HG02763 (cell line): ENCODE data around the gene HECW1.
"Not testable (repeated sequence)": the region's sequence is repeated elsewhere in the genome, so short reads cannot be mapped to it uniquely, and the experiment has no call there.

Source experiments
- ATAC-seq: cut with Tn5 transposase; IDR thresholded peaks from one replicate; pipeline ENCODE4 v1.9.1; 2021; ENCODE audit warnings: mild to moderate bottlenecking, moderate library complexity; ENCODE audit not compliant: unreplicated experiment

HECW1 gene

DNA sequence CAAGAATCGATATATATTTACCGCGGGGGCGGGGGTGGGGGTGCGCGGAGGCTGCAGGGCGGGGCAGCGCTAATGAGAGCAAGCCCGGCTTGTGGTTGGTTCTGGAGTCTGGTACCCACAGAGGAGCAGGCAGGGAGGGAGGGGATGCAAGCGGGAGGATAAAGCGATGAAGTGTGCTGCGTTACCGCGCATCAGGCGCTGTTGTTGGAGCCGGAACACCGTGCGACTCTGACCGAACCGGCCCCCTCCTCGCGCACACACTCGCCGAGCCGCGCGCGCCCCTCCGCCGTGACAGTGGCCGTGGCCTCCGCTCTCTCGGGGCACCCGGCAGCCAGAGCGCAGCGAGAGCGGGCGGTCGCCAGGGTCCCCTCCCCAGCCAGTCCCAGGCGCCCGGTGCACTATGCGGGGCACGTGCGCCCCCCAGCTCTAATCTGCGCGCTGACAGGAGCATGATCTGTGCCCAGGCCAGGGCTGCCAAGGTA is at the start of gene HECW1:
HECW1 (plus strand) TSS at position 189 of the 482 bp plus-strand sequence. CDS start 131,259 bp downstream, outside the sequence.
- ATAC-seq = no peak

DNA sequence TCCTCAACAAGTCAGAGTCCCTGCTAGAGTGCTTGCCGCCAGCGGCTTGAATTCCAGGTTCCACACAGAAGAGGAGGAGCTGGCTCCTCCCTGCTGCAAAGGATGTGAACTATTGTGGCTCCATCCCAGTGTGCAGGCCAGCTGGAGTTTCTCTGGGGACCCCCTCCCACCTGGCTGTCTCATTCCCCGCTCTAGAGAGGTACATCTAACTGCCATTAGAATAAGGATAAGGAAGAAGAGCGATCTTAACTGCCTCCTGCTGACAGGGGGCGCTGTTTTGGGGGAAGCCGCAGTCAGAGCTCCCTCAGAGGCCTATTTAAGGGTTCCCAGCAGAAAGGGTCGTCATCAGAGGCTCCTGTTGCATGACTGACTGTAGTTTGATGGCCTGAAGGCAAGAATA is 40.8 kb upstream of the HECW1 start:
- no peak for ATAC-seq

DNA sequence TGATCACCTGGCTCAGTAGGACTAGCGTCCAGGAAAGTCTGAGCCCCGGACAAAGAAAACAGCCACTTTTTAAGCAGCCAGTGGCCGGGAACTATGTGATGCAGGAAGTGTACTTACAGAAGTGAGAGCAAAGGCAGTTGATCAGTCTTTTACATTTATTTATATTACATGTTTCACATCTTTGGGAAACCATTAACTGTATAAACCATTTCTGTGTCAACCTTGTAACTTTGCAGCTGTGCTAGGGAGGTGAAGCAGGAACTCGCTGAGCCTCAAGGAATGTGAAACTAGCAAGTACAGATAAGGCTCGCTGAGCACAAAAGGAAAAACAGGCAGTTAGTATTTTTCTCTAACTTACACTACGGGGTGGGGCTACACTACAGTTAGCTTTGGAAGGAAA is 39.9 kb upstream of the HECW1 start:
- ATAC-seq = peak; percentile 43

GRCh38 chr7:43073811-43074210 is 38.6 kb upstream of the HECW1 start:
- ATAC-seq = not testable (repeated sequence)

GRCh38 chr7:43076189-43076605 is 36.2 kb upstream of the HECW1 start:
- peak; percentile 52 for ATAC-seq

- no peak for ATAC-seq
Measured at GRCh38 chr7:43076606-43077005, 35.8 kb upstream of the HECW1 start.

DNA sequence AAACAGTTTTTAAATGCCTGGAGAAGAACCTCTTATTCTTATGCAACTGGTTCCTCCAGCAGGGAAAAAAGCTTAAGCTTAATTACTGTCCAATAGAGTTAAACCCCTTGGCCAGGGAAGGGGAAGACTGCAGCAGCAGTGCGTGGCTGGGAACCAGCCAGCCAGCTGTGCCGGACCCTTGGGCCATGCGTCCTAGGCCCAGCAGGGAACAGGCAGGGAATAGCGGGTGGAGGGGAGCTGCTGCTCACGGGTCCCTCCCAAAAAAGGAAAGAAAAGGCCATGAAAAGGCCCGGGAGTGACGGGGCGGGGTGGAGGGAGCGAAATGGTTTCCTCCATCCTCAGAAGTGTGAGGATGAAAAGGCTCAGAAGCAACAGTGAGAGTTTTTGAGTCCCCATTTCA is 35.2 kb upstream of the HECW1 start:
- no peak for ATAC-seq

DNA sequence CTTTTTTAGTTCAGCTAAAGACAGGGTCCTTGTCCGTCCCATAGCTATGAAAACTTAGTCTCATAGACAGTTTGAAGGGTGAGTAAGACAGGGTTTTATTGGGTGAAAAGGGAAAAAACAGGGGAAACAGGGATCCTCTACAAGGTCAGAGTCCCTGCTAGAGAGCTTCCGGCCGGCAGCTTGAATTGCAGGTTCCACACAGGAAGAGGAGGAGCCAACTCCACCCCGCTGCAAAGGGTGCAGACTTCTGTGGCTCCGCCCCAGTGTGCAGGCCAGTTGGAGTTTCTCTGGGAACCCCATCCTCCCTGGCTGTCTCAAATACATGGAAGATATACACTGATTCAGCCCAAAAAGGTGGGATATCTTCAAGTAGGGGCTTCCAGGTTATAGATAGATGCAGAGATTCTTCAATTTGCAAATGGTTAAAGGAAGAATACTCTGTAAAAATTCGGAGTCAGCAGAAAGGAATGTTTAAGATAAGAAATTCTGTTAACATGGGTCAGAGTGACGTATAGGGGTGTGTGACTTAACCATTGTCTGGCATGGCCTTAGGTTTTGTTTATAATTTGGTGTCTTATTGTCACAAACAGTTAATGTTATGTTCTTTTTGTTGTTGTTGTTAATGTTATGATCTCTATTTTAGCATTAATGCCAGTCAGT is 34.6 kb upstream of the HECW1 start:
- no peak for ATAC-seq

DNA sequence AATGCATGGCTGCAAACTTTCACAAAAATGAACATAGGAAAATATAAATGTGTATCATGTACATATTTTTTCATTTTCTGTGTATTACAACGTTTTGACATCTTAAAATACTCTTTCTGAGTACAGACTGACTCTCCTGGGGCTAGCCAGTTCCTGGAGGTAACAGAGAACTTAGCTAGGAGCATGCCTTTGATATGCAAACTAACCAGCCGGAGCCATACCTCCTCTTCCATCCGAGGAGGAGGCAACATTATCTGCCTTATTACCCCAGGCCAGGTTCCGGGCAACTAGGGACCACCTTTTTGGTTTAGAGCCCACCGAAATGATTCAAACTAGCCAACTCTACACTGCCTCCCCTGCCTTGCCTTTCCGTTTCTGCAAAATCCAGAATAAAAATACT is 33.7 kb upstream of the HECW1 start:
- ATAC-seq = no peak

DNA sequence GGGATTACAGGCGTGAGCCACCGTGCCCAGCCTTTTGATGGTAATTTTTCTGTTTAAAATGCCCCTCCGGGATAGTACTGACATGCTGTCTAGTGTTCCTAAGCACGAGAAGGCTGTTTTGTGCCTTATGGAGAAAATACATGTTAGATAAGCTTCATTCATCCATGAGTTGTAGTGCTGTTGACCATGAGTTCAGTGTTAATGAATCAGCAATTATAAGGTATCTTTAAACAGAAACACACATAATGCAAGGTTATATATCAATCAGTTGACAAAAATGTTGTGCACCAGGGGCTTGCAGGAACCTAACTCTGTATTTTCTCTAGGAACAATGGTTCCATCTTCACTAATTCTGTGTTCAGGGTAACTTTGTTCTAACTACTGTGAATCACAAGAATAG is 30.8 kb upstream of the HECW1 start:
- ATAC-seq = no peak

GRCh38 chr7:43083106-43083505 is 29.3 kb upstream of the HECW1 start:
- no peak for ATAC-seq

DNA sequence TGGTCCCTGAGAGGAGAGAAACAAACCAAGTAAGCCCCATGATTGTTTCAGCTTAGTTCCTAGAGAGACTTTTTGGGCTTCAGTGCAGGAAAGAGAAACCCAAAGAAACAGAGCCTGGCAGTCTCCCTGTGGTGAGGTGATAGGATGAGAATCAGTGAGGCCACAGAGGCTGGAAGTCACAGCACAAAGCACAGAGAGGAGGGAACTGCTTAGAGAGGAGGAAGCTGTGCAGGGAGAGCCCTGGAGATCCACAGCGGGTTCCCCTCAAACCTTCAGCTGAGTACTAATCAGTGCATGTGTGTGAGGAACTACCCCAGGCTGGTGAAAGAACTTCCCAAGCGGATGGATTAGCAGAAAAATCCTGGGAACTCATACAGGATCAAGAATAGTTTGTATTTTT is 27.4 kb upstream of the HECW1 start:
- no peak for ATAC-seq

DNA sequence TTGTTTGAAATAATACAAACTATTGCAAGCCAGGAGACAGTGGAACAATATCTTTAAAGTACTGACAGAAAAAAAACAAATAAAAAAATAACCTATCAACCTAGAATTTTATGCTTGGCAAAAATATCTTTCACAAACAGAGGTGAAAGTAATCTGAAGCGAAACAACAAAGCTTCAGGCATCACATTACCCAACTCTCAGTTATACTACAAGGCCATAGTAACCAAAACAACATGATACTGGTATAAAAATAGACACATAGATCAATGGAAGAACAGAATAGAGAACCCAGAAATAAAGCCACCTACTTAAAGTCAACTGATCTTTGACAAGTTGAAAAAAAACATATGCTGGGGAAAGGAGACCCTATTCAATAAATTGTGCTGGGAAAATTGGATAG is 26.5 kb upstream of the HECW1 start:
- ATAC-seq = no peak

DNA sequence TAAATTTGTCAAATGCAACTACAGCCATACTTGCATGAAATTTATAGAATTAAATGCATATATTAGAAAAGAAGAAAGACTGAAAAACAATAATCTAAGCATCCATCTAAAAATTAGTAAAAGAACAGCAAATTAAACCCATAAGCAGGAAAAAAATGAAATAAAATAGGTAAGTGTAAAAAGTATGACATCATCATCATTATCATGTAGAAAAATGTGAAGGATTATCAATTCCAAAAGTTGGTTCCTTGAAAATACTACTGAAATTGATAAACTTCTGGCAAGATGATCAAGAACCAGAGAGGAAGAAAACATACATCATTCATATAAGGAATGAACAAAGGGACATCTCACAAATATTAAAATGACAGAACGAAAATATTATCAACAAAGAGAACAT is 19.6 kb upstream of the HECW1 start:
- ATAC-seq = no peak

DNA sequence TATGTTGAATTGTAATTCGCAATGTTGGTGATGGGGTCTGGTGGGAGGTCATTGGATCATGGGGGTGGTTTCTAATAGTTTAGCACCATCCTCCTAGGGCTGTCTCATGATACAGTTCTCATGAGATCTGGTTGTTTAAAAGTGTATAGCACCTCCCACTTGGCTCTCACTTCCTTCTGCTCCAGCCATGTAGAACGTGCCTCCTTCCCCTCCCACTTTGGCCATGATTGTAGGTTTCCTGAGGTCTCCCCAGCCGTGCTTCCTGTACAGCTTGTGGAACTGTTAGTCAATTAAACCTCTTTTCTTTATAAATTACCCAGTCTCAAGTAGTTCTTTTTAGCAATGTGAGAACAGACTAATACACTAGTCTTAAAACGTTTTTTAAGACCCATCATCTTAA is 15.6 kb upstream of the HECW1 start:
- no peak for ATAC-seq

DNA sequence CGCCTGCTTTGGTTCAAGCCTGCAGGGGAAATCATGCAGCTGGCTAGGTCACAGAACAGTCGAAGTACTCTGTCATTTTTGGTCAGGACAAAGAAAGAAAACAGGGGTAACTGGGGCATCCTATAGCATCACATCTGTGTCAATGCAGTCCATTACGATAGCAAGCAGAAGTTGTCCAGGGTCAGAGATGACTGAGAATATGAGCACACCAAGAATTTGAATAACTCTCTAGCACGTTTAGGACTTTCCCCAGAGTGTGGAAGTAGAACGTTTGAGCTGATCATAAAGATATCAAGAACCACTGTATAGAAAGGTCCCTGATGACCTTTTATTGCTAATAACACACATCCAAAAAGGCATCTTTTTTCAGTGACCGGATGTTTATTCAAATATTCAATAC is 12.7 kb upstream of the HECW1 start:
- no peak for ATAC-seq

GRCh38 chr7:43104874-43105520 is 7.5 kb upstream of the HECW1 start:
- ATAC-seq = no peak

GRCh38 chr7:43105521-43106120 is 6.8 kb upstream of the HECW1 start:
- no peak for ATAC-seq

DNA sequence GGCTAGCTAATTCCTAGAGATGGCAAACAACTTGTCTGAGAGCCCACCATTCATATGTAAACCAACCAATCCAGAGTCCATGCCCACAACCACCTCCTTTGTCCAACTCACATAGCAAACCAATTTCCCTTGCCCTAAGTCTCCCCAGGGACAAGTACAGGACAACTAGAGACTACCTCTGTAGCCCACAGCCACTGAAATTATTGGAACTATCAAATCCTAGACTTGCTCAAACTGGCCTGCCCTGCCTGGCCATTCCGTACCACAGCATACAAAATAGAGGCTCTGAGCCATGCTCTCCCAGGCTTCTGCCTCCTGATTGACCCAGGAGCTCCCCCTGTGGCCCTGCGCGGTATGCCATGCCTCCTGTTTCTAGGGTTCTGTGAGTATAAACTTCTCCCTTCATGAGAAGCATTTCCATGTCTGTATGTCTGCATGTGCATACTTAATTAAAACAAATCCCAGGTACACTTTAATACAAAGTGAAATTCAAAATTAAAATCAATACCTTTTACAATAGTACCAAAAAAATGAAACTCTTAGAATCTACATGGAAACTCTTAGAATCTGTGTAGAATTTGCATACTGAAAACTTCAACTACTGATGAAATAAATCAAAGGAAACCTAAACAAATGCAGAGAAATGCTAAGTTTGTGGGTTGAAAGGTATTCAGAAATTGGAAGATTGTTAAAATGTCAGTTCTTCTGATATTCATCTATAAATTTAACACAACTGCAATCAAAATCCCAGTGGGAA is 4.0 kb upstream of the HECW1 start:
- peak; percentile 93 for ATAC-seq

DNA sequence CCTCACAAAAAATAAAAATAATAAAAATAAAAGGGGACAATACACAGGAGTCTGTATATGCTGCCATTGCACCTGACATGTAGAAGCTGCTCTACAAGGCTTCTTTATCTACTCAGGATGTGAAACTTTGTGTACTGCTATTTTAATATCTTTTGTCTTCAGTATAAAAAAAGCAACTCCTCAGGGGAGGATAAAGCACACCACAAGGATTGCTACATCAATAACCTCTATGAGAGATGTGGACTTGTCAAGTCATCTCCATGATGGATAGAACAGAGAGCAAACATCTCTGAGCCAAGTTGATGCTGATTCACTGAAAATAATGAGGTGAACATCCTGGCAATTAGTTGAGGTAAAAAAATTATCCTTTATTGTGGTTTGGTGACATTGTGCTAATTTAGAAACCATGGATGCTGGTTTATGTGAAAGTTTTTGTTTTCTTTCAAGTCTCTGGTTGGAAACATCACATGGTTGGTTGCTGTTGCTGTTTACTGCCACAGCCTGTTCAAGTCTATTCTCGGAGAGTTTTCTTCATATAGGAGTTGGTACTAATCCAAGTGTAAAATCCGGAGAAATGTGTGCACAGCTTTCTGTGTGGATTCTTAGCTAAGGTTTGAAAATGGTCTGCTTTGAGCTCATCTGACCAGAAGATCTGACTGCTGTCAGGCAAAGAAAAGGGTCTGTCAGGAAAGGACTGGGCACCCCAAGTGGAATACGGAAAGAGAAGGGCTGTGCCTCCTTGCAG is 1.5 kb upstream of the HECW1 start:
- ATAC-seq = no peak
